Activated CD4-positive, alpha-beta T cell treated with anti-CD3 and anti-CD28 coated beads for 24 hours (primary cell): Measurements from ENCODE around the gene ATP8B4.
"Not testable (repeated sequence)": the region's sequence is repeated elsewhere in the genome, so short reads cannot be mapped to it uniquely, and the experiment has no call there.

Experiments
- DNase-seq, 2 donors: peaks; one replicate each; pipeline ENCODE4 v3.0.0-alpha.2; 2020; ENCODE audit warnings: low read depth in 2 of 2

ATP8B4 gene

GRCh38 chr15:50107591-50108408 lies 11.2 kb downstream of the ATP8B4 start:
- DNase-seq = no peak

GRCh38 chr15:50107157-50107556 lies 11.9 kb downstream of the ATP8B4 start:
- no peak for DNase-seq

GRCh38 chr15:50106457-50106856 lies 12.6 kb downstream of the ATP8B4 start:
- DNase-seq = no peak

- DNase-seq = no peak
Observed at GRCh38 chr15:50100486-50100885, 18.5 kb downstream of the ATP8B4 start.

GRCh38 chr15:50098545-50098944 lies 20.5 kb downstream of the ATP8B4 start:
- DNase-seq = no peak

- no peak for DNase-seq
Observed at GRCh38 chr15:50095938-50096821, 22.9 kb downstream of the ATP8B4 start.

GRCh38 chr15:50089386-50089785 lies 29.6 kb downstream of the ATP8B4 start:
- DNase-seq = not testable (repeated sequence)

- no peak for DNase-seq
Observed at GRCh38 chr15:50084932-50085331, 34.1 kb downstream of the ATP8B4 start.

GRCh38 chr15:50083424-50084025 lies 35.5 kb downstream of the ATP8B4 start:
- DNase-seq = no peak

- no peak for DNase-seq
Observed at GRCh38 chr15:50082066-50082465, 37.0 kb downstream of the ATP8B4 start.

GRCh38 chr15:50077651-50078050 lies 41.4 kb downstream of the ATP8B4 start:
- DNase-seq = no peak

- no peak for DNase-seq
Observed at GRCh38 chr15:50077176-50077575, 41.9 kb downstream of the ATP8B4 start.

GRCh38 chr15:50075319-50075718 lies 43.7 kb downstream of the ATP8B4 start:
- no peak for DNase-seq

- no peak for DNase-seq
Observed at GRCh38 chr15:50071551-50072258, 47.3 kb downstream of the ATP8B4 start.

- DNase-seq = no peak
Observed at GRCh38 chr15:50068016-50068415, 51.0 kb downstream of the ATP8B4 start.

- no peak for DNase-seq
Observed at GRCh38 chr15:50067254-50067653, 51.8 kb downstream of the ATP8B4 start.

GRCh38 chr15:50066666-50067065 lies 52.4 kb downstream of the ATP8B4 start:
- no peak for DNase-seq

GRCh38 chr15:50066202-50066601 lies 52.8 kb downstream of the ATP8B4 start:
- DNase-seq = no peak

GRCh38 chr15:50065279-50065678 lies 53.8 kb downstream of the ATP8B4 start:
- DNase-seq = no peak

GRCh38 chr15:50064673-50065072 lies 54.4 kb downstream of the ATP8B4 start:
- DNase-seq = no peak

GRCh38 chr15:50063226-50063625 lies 55.8 kb downstream of the ATP8B4 start:
- DNase-seq = no peak

- no peak for DNase-seq
Observed at GRCh38 chr15:50061503-50061902, 57.5 kb downstream of the ATP8B4 start.
